Measurements from ENCODE around the gene BLCAP.
"Not testable (repeated sequence)": the region's sequence is repeated elsewhere in the genome, so short reads cannot be mapped to it uniquely, and the experiment has no call there.

BLCAP gene

DNA sequence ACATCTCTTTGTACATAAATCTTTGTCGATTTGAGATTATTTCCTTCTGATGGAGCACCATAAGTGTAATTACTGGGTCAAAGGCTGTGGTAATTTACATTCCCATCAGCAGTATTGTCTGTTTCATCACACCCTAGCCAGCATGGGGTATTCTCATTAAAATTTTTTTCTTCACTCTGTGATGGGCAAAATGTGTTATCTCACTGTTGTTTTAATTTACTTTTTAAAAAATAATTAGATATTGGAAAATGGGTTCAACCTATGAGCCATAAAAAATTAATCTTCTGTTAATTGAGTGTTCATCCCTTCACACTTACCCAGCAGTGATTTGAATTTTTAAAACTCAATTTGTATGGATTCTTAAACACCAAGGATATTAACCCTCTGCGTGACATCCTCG, 50.6 kb downstream of the BLCAP start:
- DNase-seq: no peak

DNA sequence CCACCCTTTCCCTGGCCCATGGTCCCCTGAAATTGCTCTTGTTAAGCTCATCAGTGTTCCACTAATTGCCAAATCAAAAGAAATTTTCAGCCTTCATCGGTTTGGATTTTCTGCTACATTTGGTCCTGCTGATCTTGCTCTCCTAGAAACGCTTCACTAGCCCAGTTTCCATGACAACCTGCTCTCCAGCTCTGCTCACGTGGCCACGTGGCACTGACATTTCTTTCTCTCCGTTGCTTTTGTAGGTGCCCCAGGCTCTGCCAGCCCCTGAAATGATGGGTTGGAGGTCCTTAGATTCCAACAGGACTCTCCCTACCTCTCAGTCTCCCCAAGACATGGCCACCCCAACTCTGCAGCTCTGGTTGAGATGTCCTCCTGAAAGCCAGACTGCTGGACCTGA, 52.4 kb downstream of the BLCAP start:
- DNase-seq: no peak

DNA sequence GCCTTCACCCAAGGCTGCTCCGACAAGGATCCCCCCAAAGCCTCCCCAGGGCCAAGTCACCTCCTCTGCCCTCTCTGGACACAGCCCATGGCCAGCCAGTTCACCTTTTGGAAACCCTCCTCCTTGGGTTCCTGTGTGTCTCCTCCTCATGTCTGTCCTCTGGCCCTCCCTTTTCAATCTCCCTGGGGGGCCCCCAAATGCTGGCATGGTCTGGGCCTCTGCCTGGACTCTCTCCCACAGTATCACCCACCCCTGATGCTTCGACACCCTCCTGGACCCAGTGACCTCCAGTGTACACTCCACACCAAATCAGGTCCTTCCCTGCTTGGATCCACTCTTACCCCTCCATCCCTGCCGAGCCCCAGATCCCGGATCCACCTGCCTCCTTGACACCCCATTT, 53.3 kb downstream of the BLCAP start:
- no peak for DNase-seq

DNA sequence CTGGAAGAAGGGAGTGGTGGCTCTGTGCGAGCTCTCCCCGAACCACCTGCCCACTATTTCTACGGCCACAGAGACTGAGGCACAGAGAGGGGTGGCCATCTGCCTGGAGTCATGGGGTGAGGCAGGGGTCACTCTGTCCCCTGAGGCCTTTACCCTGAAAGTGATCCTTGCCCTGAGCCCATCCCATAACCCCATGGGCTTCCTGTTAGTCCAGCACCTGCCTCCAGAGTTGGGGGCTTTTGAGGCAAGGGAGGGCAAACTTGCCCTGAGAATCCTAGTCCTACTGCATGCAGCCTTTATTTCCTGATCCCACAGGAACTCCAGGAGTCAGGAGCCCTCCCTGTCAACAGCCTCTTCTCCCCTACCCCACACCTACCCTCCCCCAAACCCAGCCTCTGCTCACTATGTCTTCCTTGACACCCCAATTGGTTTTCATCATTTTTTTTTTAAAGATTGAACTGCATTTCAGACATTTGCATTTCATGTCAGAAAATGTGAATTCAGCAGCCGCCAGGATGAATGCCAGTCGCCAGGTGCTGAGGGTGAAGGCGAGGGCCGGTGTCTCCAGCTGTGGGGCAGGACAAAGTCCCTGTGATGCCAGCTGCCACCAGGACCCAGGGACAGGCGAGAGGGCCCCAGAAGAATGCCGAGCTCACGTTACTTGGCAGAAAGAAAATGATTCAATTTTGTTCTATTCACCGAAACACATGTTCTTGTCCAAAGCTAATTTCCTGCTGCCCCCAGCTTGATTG, 54.3 kb downstream of the BLCAP start:
- DNase-seq: no peak

DNA sequence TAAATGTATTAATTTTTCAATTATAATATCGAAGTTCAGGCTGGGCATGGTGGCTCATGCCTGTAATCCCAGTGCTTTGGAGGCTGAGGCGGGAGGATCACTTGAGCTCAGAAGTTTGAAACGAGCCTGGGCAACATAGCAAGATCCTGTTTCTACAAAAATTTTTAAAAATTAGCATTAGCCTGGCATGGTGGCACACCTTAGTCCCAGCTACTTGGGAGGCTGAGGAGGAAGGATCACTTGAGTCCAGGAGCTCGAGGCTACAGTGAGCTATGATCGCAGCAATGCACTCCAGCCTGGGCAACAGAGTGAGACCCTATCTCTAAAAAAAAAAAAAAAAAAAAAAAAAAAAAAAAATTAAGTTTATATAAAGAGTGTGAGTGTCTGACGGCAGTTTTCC, 55.2 kb downstream of the BLCAP start:
- not testable (repeated sequence) for DNase-seq

DNA sequence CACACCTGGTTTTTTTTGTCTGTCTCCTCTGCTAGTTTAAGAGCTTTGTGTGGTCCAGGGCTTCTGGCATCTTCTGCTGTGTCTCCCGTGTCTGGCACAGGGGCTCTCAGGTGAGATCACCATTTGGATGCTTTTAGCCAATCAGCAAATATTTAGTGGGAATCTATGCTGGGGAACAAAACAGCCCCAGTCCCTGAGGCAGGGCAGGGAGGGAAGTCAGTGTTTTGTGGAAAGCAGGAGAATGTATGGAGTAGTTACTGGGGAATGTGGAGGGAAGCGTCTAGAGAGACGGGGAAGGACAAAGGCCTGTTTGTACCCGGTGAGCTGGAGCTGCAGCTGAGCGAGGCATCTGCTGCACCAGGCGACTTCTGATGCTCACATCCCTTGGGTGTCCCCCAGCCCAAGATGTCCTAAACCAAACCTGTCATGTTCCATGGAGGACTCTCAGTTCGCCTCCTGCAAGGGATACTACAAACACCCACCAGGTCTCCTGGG, 55.9 kb downstream of the BLCAP start:
- no peak for DNase-seq

DNA sequence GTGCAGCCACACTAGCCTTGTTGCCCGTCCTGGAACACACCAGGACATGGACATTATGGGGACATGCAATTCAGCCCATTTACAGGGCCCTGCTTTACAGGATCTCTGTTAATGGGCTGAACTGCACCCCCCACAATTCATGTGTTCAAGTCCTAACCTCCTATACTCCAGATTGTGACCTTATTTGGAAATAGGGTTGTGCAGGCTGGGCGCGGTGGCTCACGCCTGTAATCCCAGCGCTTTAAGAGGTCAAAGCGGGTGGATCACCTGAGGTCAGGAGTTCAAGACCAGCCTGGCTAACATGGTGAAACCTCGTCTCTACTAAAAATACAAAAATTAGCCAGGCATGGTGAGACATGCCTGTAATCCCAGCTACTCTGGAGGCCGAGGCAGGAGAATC, 57.5 kb downstream of the BLCAP start:
- DNase-seq: not testable (repeated sequence)

DNA sequence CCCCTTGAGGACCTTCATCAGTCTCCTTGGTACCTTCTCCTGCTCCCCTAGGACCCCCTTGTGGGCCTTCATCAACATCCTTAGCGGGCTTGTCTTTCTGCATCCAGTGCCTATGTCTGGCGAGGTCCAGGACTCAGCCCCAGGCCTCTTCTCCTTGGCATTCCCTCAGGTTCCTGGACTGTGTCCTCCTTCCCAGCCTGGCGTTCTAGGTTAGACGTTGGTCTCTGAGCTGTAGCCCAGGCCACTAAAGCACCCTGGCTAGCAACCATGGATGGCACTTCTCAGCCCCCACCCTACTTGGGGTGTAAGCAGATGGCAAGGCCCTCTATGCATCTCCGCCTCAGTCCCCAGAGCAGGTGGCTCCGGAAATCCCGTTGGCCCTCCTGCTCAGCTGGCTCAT, 58.1 kb downstream of the BLCAP start:
- no peak for DNase-seq

DNA sequence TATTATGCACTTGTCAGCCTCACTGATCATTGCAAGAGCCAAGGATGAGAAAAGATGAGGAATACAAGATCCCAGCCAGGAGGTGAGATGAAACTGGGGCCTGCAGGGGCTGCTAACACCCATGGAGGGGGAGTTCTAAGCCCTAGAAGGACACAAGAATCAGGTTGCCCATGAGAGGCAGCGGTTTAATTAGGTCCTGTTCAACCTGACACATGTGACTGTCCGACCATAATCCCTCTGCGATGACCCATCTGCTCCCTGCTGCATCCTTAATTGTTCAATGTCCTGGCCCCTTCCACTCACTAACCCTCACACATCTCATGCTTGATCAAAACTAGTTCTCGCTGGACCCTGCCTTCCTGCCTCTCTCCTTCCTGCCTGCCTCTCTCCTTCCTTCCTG, 58.8 kb downstream of the BLCAP start:
- no peak for DNase-seq

Data from activated CD8-positive, alpha-beta memory T cell treated with anti-CD3 and anti-CD28 coated beads for 24 hours (primary cell).